Omental fat pad (tissue), 4 donors: Measurements from ENCODE around the gene SMPDL3B. TPM values are rescaled to one million over a fixed set of nuclear protein-coding genes. Genes with fewer than 3 reads are reported as not detected.
"Not testable (repeated sequence)": the region's sequence is repeated elsewhere in the genome, so short reads cannot be mapped to it uniquely, and the experiment has no call there.

Source experiments
- ATAC-seq: fragments of 150-250 bp; one replicate; pipeline ENCODE4 v1.9.1; 2016; ENCODE audit warnings: mild to moderate bottlenecking, moderate library complexity; ENCODE audit not compliant: low FRiP score
- DNase-seq: peaks from one replicate; pipeline ENCODE4 v3.0.0-alpha.2; 2019; ENCODE audit warnings: low spot score
- total RNA-seq, 4 donors: library from RNA; depleted of rRNA; stranded (reverse); fragments of >200 nt; gene quantifications; one replicate each; pipeline ENCODE4 v1.1.0, GENCODE V29; 2016
- TF ChIP-seq, protein P1 (sequence below), 3 donors: fragments of 450-650 bp; IDR thresholded peaks; one replicate each; pipeline ENCODE4 v1.5.1; 2016 to 2017; ENCODE audit warnings: antibody characterized with exemption in 3 of 3, mild to moderate bottlenecking in 3 of 3, moderate library complexity in 2 of 3

Gene SMPDL3B
- total RNA-seq, 4 donors from 2014 or later, result 0.63 to 17.2 (median 3.6) TPM

DNA sequence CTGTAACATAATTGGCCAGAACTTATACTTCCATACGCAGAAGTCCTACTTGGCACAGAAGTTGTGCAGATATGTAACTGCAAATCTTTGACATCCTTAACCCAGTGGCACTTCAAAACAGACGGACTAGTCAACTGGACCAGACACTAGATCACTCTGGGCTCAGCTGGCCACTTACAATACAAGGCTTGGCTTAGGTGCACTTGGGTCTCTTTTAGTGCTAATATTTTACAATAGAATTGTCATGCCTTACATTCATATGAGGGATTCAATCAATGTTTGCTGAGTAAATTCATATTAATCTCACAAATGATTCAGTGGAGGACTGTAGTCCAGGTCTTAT lies 45.0 kb downstream of the SMPDL3B start:
- DNase-seq (no peak), ATAC-seq (peak; percentile 28)
- TF ChIP-seq, protein P1, sequence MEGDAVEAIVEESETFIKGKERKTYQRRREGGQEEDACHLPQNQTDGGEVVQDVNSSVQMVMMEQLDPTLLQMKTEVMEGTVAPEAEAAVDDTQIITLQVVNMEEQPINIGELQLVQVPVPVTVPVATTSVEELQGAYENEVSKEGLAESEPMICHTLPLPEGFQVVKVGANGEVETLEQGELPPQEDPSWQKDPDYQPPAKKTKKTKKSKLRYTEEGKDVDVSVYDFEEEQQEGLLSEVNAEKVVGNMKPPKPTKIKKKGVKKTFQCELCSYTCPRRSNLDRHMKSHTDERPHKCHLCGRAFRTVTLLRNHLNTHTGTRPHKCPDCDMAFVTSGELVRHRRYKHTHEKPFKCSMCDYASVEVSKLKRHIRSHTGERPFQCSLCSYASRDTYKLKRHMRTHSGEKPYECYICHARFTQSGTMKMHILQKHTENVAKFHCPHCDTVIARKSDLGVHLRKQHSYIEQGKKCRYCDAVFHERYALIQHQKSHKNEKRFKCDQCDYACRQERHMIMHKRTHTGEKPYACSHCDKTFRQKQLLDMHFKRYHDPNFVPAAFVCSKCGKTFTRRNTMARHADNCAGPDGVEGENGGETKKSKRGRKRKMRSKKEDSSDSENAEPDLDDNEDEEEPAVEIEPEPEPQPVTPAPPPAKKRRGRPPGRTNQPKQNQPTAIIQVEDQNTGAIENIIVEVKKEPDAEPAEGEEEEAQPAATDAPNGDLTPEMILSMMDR (IDR thresholded peaks at IDR 0.05), result no peak

DNA sequence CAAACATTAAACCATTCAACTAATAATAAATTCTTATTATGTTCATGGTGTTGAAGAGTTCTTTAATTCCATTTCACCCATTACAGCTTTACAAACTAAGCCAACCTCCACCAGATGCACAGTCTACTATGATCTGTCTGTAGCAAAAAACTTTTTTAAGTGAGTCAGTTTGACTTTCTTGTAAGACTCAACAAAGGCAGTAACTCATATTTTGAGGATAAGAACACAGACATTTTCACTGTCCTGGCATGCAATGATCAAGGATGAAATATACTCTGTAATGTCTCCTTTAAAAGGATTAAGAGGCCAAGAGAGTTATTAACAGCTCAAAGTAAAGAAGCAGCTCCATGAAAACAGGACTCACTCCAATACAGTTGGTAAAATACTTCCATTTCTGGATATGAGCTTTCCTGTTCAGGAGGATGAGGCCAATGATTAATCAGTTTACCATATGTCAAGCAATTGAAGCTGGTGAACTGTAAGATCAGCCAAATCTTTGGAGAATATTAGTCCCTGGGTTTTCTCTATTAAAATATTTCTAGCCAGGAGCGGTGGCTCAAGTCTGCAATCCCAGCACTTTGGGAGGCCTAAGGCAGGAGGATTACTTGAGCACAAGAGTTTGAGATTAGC lies 45.5 kb downstream of the SMPDL3B start:
- no peak for ATAC-seq
- no peak for DNase-seq
- TF ChIP-seq, protein P1 (IDR thresholded peaks at IDR 0.05), result no peak

DNA sequence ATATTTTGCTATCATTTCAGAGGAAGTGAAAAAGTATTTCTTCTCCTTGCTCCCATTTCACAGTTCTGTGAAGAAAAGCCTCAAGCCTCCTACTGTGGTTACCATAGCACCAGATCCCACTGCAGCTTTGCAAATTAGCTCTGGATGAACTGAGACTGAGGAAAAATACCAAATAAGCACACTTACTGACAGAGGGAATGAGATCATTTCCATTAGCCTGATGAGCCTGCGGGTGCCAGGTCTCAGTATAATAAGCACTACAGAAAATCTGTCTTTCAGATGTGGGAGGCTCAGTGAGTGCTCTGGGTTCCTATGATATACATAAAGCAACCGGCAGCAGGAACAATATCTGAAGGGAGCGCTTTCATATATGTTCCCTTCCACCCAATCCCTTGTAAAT lies 46.3 kb downstream of the SMPDL3B start:
- DNase-seq, result no peak
- TF ChIP-seq, protein P1 (IDR thresholded peaks at IDR 0.05), result no peak

DNA sequence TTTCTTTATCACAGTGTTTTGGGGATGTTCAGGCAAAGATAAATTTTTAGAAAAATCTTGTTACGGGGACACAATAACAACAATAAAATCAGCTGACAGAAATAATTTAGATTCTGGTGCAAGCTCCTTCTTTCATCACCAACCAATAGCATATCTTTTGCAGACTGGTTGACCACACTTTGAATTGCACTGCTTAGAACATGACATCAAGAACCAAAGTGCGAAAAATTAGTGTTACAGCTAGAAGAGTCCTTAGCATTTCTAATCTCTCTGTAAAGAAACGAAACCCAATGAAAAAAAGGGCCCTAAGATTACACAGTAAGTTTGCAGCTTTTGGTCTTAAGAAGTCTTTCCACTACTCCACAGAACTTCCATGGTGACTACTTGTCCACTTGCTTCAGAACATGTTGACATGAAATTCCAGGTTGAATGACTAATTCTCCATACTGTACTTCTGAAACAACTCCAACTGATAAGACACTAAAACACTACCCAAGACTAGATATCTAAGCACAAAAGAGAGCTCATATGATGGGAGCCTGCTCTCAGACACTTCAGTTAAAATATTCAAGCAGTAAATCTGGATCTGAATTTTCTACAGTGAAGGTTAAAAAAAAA lies 56.2 kb downstream of the SMPDL3B start:
- no peak for ATAC-seq

More for the DNA sequence above, 46.3 kb downstream of the SMPDL3B start:
- ATAC-seq, result no peak

DNA sequence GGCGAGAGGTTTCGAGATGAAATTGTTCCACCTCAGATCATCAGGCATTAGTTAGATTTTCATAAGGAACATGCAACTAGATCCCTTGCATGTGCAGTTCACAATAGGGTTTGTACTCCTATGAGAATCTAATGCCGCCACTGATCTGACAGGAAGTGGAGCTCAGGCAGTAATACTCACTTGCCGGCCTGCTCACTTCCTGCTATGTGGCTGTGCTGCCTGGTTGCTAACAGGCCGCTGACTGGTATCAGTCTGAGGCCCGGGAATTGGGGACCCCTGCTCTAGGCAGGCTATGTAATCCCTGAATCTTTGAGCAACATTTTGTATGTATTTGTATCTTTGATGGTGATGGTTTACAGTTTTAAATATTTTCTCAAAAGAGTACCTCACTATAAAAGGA lies 57.5 kb downstream of the SMPDL3B start:
- no peak for DNase-seq
- no peak for ATAC-seq
- TF ChIP-seq, protein P1 (IDR thresholded peaks at IDR 0.05), result no peak

More for the DNA sequence above, 56.2 kb downstream of the SMPDL3B start:
- no peak for DNase-seq
- TF ChIP-seq, protein P1 (IDR thresholded peaks at IDR 0.05), result no peak

DNA sequence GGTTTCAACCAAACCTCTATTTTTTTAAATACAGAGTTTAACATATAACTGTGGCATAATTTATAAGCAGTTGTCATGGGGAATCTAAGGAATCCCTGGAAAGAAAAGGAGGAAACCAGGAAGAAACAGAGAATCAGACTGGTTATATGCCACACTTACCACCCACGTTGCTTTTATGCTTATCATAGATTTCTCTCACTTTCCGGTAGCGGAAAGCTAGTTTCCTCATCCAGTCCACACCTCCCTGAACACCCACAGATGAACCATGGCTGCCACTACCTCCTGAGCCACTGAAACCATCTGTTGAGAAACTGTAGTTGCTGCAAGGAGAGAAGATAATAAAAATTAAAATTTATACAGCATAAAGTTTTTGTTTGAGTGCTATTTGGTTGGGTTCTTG lies 58.4 kb downstream of the SMPDL3B start:
- ATAC-seq (no peak), DNase-seq (no peak)
- TF ChIP-seq, protein P1 (IDR thresholded peaks at IDR 0.05), result no peak

DNA sequence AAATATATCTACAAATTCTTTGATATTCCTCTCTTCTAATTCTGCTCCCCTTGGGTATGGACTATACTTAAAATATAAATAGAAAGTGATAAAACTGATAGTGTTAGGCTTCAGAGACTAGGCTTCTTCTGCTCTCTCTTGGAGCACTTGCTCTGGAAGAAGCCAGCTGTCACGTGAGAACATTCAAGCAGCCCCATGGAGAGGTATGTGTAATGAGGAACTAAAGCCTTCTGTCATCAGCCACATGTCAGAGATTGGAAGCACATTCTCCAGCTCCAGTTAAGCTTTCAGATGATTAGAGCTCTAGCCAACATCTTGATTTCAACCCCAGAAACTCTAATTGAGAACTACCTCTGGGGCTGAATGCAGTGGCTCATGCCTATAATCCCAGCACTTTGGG lies 59.3 kb downstream of the SMPDL3B start:
- ATAC-seq, result no peak

DNA sequence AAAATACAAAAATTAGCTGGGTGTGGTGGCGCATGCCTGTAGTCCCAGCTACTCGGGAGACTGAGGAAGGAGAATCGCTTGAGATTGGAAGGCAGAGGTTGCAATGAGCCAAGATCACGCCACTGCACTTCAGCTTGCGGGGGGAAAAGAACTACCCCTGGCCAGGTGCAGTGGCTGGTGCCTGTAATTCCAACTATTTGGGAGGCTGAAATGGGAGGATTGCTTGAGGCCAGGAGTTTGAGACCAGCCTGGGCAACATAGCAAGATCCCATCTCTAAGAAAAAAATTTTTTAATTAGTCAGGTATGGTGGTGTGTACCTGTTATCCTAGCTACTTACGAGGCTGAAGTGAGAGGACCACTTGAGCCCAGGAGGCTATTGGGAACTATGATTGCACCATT lies 59.7 kb downstream of the SMPDL3B start:
- not testable (repeated sequence) for DNase-seq, ATAC-seq

More for the DNA sequence above, 59.3 kb downstream of the SMPDL3B start:
- no peak for DNase-seq
- TF ChIP-seq, protein P1 (IDR thresholded peaks at IDR 0.05), result no peak
